K562 (cell line): ENCODE measurements around the gene MACROD2. TPM values are rescaled to one million over a fixed set of nuclear protein-coding genes. Genes with fewer than 3 reads are reported as not detected.

Experiments
- ATAC-seq: fragments of 200-7000 bp; cut with Tn5 transposase; 3 replicates; pipeline ENCODE4 v1.9.1; 2020; ENCODE audit warnings: moderate library complexity
- BruUV-seq: library from RNA; stranded (reverse); fragments of 400-500 nt; replicated peaks from 2 replicates; lab custom pipeline; 2021; lab: Mats Ljungman, UMichigan
- CTCF ChIA-PET: fragments of 300-600 bp; formaldehyde crosslinking; extraction: SDS; loops from one replicate; lab custom pipeline; 2021; ENCODE audit warnings: low intra/inter-chr PET ratio; lab: Yijun Ruan, JAX
- POLR2A ChIA-PET: fragments of 300-600, 350-650 bp; sonication (Branson Sonifier 250); formaldehyde crosslinking; extraction: SDS; loops from one replicate; lab custom pipeline; 2021; ENCODE audit warnings: antibody characterized with exemption, inconsistent platforms; lab: Yijun Ruan, JAX
- DNase-seq, 4 experiments: peaks; one replicate each; pipeline versions ENCODE4 v3.0.0 to v3.0.0-alpha.2; 2011 to 2018; ENCODE audit warnings: low spot score in 3 of 4, mixed read lengths in 3 of 4; ENCODE audit errors: extremely low read depth in 1 of 4
- FAIRE-seq: peaks from 2 replicates; lab custom pipeline; 2011; peaks lifted over from hg19 to GRCh38; lab: Jason Lieb, UNC
- H2AFZ ChIP-seq: 2 replicates; pipeline ENCODE4 v1.6.0; 2011; ENCODE audit warnings: low read depth, low read length, control low read depth, inconsistent platforms
- H3K27ac ChIP-seq: fragments of 200-600 bp; 3 replicates; pipeline ENCODE4 v1.8.0; 2011; ENCODE audit warnings: low read depth, mild to moderate bottlenecking, control low read depth, inconsistent platforms, low read length, moderate library complexity, mixed read lengths; ENCODE audit errors: extremely low read depth
- H3K27me3 ChIP-seq, 2 experiments: fragments of 300-600 bp in 1 of 2; 2 replicates in 1 of 2; 3 replicates in 1 of 2; pipeline versions ENCODE4 v1.6.0 to v1.8.0; 2011; ENCODE audit warnings: inconsistent platforms in 2 of 2, low read length in 2 of 2, mild to moderate bottlenecking in 1 of 2, mixed read lengths in 1 of 2, moderate library complexity in 1 of 2; ENCODE audit not compliant: control insufficient read depth in 2 of 2, insufficient read depth in 2 of 2
- H3K36me3 ChIP-seq: fragments of 300-600 bp; 3 replicates; pipeline ENCODE4 v1.8.0; 2011; ENCODE audit warnings: mild to moderate bottlenecking, low read length, inconsistent platforms; ENCODE audit not compliant: control insufficient read depth, insufficient read depth
- H3K4me1 ChIP-seq, 2 experiments: fragments of 200-600 bp in 1 of 2; replicated peaks in 1 of 2; 2 replicates in 1 of 2; 3 replicates in 1 of 2; pipeline versions ENCODE4 v1.5.1 to v1.8.0; 2011; ENCODE audit warnings: inconsistent platforms in 2 of 2, low read length in 2 of 2, mild to moderate bottlenecking in 1 of 2, mixed read lengths in 1 of 2, moderate library complexity in 1 of 2; ENCODE audit not compliant: control insufficient read depth in 2 of 2, insufficient read depth in 2 of 2
- H3K4me2 ChIP-seq: 2 replicates; pipeline ENCODE4 v1.6.1; 2011; ENCODE audit warnings: low read length, control low read depth, inconsistent platforms, mixed read lengths; ENCODE audit not compliant: insufficient read depth
- H3K4me3 ChIP-seq: fragments of 200-600 bp; sonication (generic), shearing (Covaris generic); 2 replicates; pipeline ENCODE4 v1.5.1; 2016; ENCODE audit warnings: control low read depth, inconsistent platforms
- H3K79me2 ChIP-seq: fragments of 200-600 bp; 3 replicates; pipeline ENCODE4 v1.8.0; 2011; ENCODE audit warnings: low read length, inconsistent platforms; ENCODE audit not compliant: control insufficient read depth, insufficient read depth
- H3K9ac ChIP-seq, 2 experiments: 2 replicates each; pipeline versions ENCODE4 v1.6.0 to v1.6.1; 2011; ENCODE audit warnings: low read depth in 2 of 2, low read length in 2 of 2, control low read depth in 1 of 2, inconsistent platforms in 1 of 2, mild to moderate bottlenecking in 1 of 2, mixed read lengths in 1 of 2; ENCODE audit not compliant: insufficient read depth in 1 of 2
- H3K9me1 ChIP-seq: one replicate; pipeline ENCODE4 v1.6.0; 2011; ENCODE audit warnings: inconsistent platforms, mild to moderate bottlenecking, low read length, moderate library complexity; ENCODE audit not compliant: control insufficient read depth, insufficient read depth
- H3K9me3 ChIP-seq: replicated peaks from 2 replicates; pipeline ENCODE4 v1.5.1; 2011; ENCODE audit warnings: low read depth, low read length, inconsistent platforms; ENCODE audit not compliant: control insufficient read depth, insufficient read depth
- H4K20me1 ChIP-seq: replicated peaks from 2 replicates; pipeline ENCODE4 v1.6.1; 2011; ENCODE audit warnings: low read length, inconsistent platforms, mixed read lengths; ENCODE audit not compliant: control insufficient read depth, insufficient read depth
- CBX2 ChIP-seq: fragments of 200-600 bp; sonication (generic); IDR thresholded peaks from one replicate; pipeline ENCODE4 v1.6.1; 2012; ENCODE audit warnings: mild to moderate bottlenecking, low read length, inconsistent platforms; ENCODE audit not compliant: insufficient read depth, poor library complexity, severe bottlenecking
- HNRNPL ChIP-seq: fragments of 200-400 bp; formaldehyde crosslinking; IDR thresholded peaks from 2 replicates; pipeline ENCODE4 v1.6.1; 2017; ENCODE audit warnings: low read depth, mild to moderate bottlenecking, low read length
- HNRNPUL1 ChIP-seq: fragments of 200-400 bp; formaldehyde crosslinking; IDR thresholded peaks from 2 replicates; pipeline ENCODE4 v1.6.1; 2017; ENCODE audit warnings: low read length
- LEF1 ChIP-seq: fragments of 450-650 bp; IDR thresholded peaks from 2 replicates; pipeline ENCODE4 v1.6.1; 2016; ENCODE audit warnings: mild to moderate bottlenecking
- MTA3 ChIP-seq: fragments of 450-650 bp; formaldehyde crosslinking; IDR thresholded peaks from 2 replicates; pipeline ENCODE4 v1.6.1; 2017; ENCODE audit warnings: mild to moderate bottlenecking, borderline replicate concordance
- NR4A1 ChIP-seq, 2 experiments: fragments of 250-450 bp in 1 of 2; fragments of 450-650 bp in 1 of 2; sonication (Bioruptor Pico) in 1 of 2; IDR thresholded peaks; 2 replicates each; pipeline versions ENCODE4 v1.4.0 to v1.6.1; 2016 to 2020; ENCODE audit warnings: mild to moderate bottlenecking in 2 of 2, missing compliant biosample characterization in 1 of 2, missing genetic modification characterization in 1 of 2, moderate library complexity in 1 of 2
- NRF1 ChIP-seq, 2 experiments: fragments of 450-650 bp; IDR thresholded peaks in 1 of 2; conservative IDR thresholded peaks in 1 of 2; 2 replicates each; pipeline ENCODE4 v1.6.1; 2014; ENCODE audit warnings: mild to moderate bottlenecking in 2 of 2
- NUFIP1 ChIP-seq: fragments of 450-650 bp; IDR thresholded peaks from 2 replicates; pipeline ENCODE4 v1.6.1; 2018; ENCODE audit not compliant: partially characterized antibody
- ZFP91 ChIP-seq: sonication (generic); formaldehyde crosslinking; IDR thresholded peaks from 2 replicates; pipeline ENCODE4 v1.8.0; 2022; ENCODE audit warnings: mild to moderate bottlenecking, missing genetic modification reagents
- WGBS: fragments of 100-300 bp; shearing (Covaris generic); methylation state at CpG from one replicate; pipeline ENCODE4 v1.1.6; 2016; ENCODE audit warnings: low coverage, mixed read lengths; ENCODE audit not compliant: insufficient coverage; ENCODE audit errors: missing lambda C conversion rate; 5-methylcytosine and 5-hydroxymethylcytosine counted together
- in situ Hi-C: fragments of 300-500 bp; cut with MboI; formaldehyde crosslinking; loops from 4 replicates; pipeline ENCODE4 v1.15.0; 2018; ENCODE audit warnings: inconsistent platforms, mixed read lengths
- intact Hi-C: fragments of 100-400 bp; cut with micrococcal nuclease; formaldehyde crosslinking; loops from 2 replicates; pipeline ENCODE4 v1.14.2; 2022
- polyA plus RNA-seq, 8 experiments: library from polyadenylated mRNA; depleted of rRNA in 4 of 8; stranded (reverse) in 5 of 8; unstranded in 3 of 8; fragments of >200 nt; fragmentation: Nextera tagmentation in 2 of 8; fragmentation: Illumina TruSeq in 1 of 8; extraction: Ambion mirVana in 2 of 8; extraction: Trizol in 1 of 8; gene quantifications; 2 replicates each; pipeline versions ENCODE4 v1.2.1 to v1.2.3, GENCODE V29; 2011 to 2014; ENCODE audit warnings: inconsistent platforms in 1 of 8, missing spikeins in 1 of 8
- total RNA-seq, 7 experiments: library from RNA; depleted of rRNA in 6 of 7; stranded (reverse); fragments of >200 nt in 6 of 7; fragmentation: Illumina TruSeq in 2 of 7; extraction: Trizol in 2 of 7; gene quantifications; 2 replicates each; pipeline versions ENCODE4 v1.2.1 to v1.2.3, GENCODE V29; 2011 to 2021; ENCODE audit warnings: low replicate concordance in 1 of 7
- TF ChIP-seq, protein P1 (sequence below): fragments of 450-650 bp; formaldehyde crosslinking; IDR thresholded peaks from 2 replicates; pipeline ENCODE4 v1.4.0; 2022; ENCODE audit warnings: mild to moderate bottlenecking, moderate library complexity

Gene MACROD2
- total and polyA plus RNA-seq, 9 of the 15 experiments (the other 6 are each of a cell fraction or from before 2014, with no cell fraction given) = not detected

- BruUV-seq = no TSS peak
- ChIA-PET POLR2A (no interaction called here), CTCF (no interaction called here)
- Histone ChIP-seq H3K36me3 (no peaks in the 10 kb centered on the region), H3K4me1 (no peaks in the 10 kb centered on the region), H3K9ac (no peak overlapping the region), H3K4me3 (no peak overlapping the region), H3K9me3 (no peaks in the 10 kb centered on the region), H2AFZ (no peak overlapping the region), H3K4me2 (no peak overlapping the region), H3K9me1 (no peaks in the 10 kb centered on the region), H3K79me2 (no peaks in the 10 kb centered on the region), H4K20me1 (no peaks in the 10 kb centered on the region), H3K27ac (no peak overlapping the region), H3K27me3 (no peaks in the 10 kb centered on the region)
- WGBS = 0% methylated on average over 1 of the region's 1 CpG
- intact Hi-C loops = no loop called here
- TF ChIP-seq HNRNPL = no peak
- no peak for TF ChIP-seq NR4A1 (CRISPR knock-in tag; IDR thresholded peaks at IDR 0.05)
- TF ChIP-seq NR4A1 (tag; IDR thresholded peaks at IDR 0.05) = no peak
- TF ChIP-seq MTA3 = no peak
- no peak for TF ChIP-seq NUFIP1
- ATAC-seq (no peak), DNase-seq (no peak), FAIRE-seq (no peak)
- in situ Hi-C loops = no loop called here
Measured at GRCh38 chr20:15556869-15557268, 1561.6 kb downstream of the MACROD2 start.

- no peak overlapping the region for H3K4me2 ChIP-seq
- H3K4me1 ChIP-seq = no peaks in the 10 kb centered on the region
- 0% methylated on average over 3 of the region's 3 CpGs for WGBS
- no peak overlapping the region for H3K9ac ChIP-seq
- no peaks in the 10 kb centered on the region for H3K79me2 ChIP-seq
- H2AFZ ChIP-seq = no peak overlapping the region
- H3K27ac ChIP-seq = no peak overlapping the region
- ChIA-PET CTCF (interaction anchor here (0.6 kb wide), 1 partner anchor 218 kb away, joined by 4 read pairs; no protein-coding TSS in a partner anchor), POLR2A (no interaction called here)
- no peak for ATAC-seq
- DNase-seq = no peak
- TF ChIP-seq, protein P1, sequence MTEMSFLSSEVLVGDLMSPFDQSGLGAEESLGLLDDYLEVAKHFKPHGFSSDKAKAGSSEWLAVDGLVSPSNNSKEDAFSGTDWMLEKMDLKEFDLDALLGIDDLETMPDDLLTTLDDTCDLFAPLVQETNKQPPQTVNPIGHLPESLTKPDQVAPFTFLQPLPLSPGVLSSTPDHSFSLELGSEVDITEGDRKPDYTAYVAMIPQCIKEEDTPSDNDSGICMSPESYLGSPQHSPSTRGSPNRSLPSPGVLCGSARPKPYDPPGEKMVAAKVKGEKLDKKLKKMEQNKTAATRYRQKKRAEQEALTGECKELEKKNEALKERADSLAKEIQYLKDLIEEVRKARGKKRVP = no peak
- TF ChIP-seq ZFP91 (CRISPR knock-in tag) (no peak), LEF1 (no peak), NRF1 (conservative IDR thresholded peaks at IDR 0.05 in 1 of 2, IDR thresholded peaks at IDR 0.05 in 1 of 2) (no peak), CBX2 (no peak), HNRNPUL1 (no peak)
- no peaks in the 10 kb centered on the region for H3K36me3 ChIP-seq
- no TSS peak for BruUV-seq
- in situ Hi-C loops (no loop called here), intact Hi-C loops (no loop called here)
- no peak overlapping the region for H3K4me3 ChIP-seq
- H3K9me1 ChIP-seq = no peaks in the 10 kb centered on the region
- no peaks in the 10 kb centered on the region for H3K9me3 ChIP-seq
- no peak for FAIRE-seq
- H3K27me3 ChIP-seq = no peaks in the 10 kb centered on the region
- H4K20me1 ChIP-seq = no peaks in the 10 kb centered on the region
Measured at GRCh38 chr20:15561070-15561569, 1565.8 kb downstream of the MACROD2 start.
